ENCODE data around the gene PRSS50. TPM values are rescaled to one million over a fixed set of nuclear protein-coding genes. Genes with fewer than 3 reads are reported as not detected.
"Not testable (repeated sequence)": the region's sequence is repeated elsewhere in the genome, so short reads cannot be mapped to it uniquely, and the experiment has no call there.

PRSS50 gene
- total and polyA plus RNA-seq, 2 donors (not counting 3 experiments of a cell fraction or from before 2014, with no cell fraction given) = not detected

DNA sequence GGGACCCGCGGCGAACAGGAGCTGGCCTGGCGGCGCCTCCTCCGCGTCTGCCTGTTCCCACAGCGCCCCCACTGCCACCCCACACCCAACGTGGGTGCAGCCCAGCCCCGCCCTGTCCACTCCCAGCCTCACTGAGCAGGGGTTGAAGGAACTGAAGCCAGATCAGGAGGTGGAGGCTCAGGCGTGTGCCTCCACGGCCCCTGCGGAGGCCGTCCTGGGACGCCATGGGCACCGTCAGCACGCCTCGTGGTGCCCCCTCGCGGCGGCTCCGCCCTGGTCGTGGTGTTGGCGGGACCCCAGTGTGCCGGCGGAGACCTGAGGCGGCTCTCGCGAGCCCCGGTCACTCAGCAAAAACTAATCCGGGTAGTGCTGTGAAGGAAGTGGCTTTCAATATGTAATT lies 39.0 kb upstream of the PRSS50 start:
- H3K36me3 ChIP-seq (ENCODE audit: control insufficient read depth in 2 of 2, extremely low read depth in 1 of 2, insufficient read depth in 2 of 2, low read length in 2 of 2) = no peaks in the 10 kb centered on the region
- no peak overlapping the region for H3K4me3 ChIP-seq (replicated peaks in 1 of 3; ENCODE audit: insufficient read depth in 1 of 3, low read depth in 1 of 3, low read length in 3 of 3)
- ChIA-PET CTCF (no interaction called here), POLR2A (no interaction called here)
- DNase-seq (ENCODE audit: low read depth, low spot score) (no peak), FAIRE-seq (no peak)
- H3K27me3 ChIP-seq (ENCODE audit: control insufficient read depth in 2 of 2, insufficient read depth in 2 of 2, low read length in 2 of 2) = peaks cover under 1 to 9% of the 10 kb centered on the region in 2 experiments
- H3K27ac ChIP-seq (ENCODE audit: insufficient read depth, low read depth, low read length) = no peak overlapping the region
- H3K4me2 ChIP-seq (ENCODE audit: insufficient read depth, low read length) = no peak overlapping the region
- H4K20me1 ChIP-seq (replicated peaks; ENCODE audit: control insufficient read depth, extremely low read depth, insufficient read depth, low read length) = no peaks in the 10 kb centered on the region
- no peak overlapping the region for H3K9ac ChIP-seq (replicated peaks; ENCODE audit: extremely low read depth, insufficient read depth, low read length)
- H3K9me3 ChIP-seq (replicated peaks; ENCODE audit: control insufficient read depth, insufficient read depth, low read length) = no peaks in the 10 kb centered on the region
- no peaks in the 10 kb centered on the region for H3K9me1 ChIP-seq (replicated peaks; ENCODE audit: control insufficient read depth, extremely low read depth, insufficient read depth, low read length)
- BruUV-seq (replicated peaks) = no TSS peak
- H2AFZ ChIP-seq (ENCODE audit: low read depth, low read length) = no peak overlapping the region
- H3K79me2 ChIP-seq (ENCODE audit: control insufficient read depth, insufficient read depth, low read length) = no peaks in the 10 kb centered on the region
- H3K4me1 ChIP-seq (ENCODE audit: control insufficient read depth, extremely low read depth, insufficient read depth, low read length) = no peaks in the 10 kb centered on the region
- intact Hi-C loops (cut with micrococcal nuclease) (no loop called here), dilution Hi-C loops (cut with MboI; ENCODE audit: extremely low pct_ligation_motif_present, low sequenced_read_pairs) (no loop called here)
- TF ChIP-seq POLR2AphosphoS5 (IDR thresholded peaks at IDR 0.05; ENCODE audit: insufficient read depth, low read depth, low read length) = no peak
- TF ChIP-seq, protein P1, sequence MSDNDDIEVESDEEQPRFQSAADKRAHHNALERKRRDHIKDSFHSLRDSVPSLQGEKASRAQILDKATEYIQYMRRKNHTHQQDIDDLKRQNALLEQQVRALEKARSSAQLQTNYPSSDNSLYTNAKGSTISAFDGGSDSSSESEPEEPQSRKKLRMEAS (IDR thresholded peaks at IDR 0.05; ENCODE audit: insufficient read depth, insufficient read length) = no peak
- TF ChIP-seq GATA2 (IDR thresholded peaks at IDR 0.05; ENCODE audit: insufficient read depth, insufficient read length, low read depth, low read length) = no peak
- TF ChIP-seq, protein P2, sequence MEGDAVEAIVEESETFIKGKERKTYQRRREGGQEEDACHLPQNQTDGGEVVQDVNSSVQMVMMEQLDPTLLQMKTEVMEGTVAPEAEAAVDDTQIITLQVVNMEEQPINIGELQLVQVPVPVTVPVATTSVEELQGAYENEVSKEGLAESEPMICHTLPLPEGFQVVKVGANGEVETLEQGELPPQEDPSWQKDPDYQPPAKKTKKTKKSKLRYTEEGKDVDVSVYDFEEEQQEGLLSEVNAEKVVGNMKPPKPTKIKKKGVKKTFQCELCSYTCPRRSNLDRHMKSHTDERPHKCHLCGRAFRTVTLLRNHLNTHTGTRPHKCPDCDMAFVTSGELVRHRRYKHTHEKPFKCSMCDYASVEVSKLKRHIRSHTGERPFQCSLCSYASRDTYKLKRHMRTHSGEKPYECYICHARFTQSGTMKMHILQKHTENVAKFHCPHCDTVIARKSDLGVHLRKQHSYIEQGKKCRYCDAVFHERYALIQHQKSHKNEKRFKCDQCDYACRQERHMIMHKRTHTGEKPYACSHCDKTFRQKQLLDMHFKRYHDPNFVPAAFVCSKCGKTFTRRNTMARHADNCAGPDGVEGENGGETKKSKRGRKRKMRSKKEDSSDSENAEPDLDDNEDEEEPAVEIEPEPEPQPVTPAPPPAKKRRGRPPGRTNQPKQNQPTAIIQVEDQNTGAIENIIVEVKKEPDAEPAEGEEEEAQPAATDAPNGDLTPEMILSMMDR (IDR thresholded peaks at IDR 0.05; ENCODE audit: extremely low read depth in 1 of 2, insufficient read depth in 1 of 2, low read depth in 1 of 2, low read length in 2 of 2) = no peak
- TF ChIP-seq FOS (IDR thresholded peaks at IDR 0.05; ENCODE audit: borderline replicate concordance, insufficient read depth, low read length) = no peak

DNA sequence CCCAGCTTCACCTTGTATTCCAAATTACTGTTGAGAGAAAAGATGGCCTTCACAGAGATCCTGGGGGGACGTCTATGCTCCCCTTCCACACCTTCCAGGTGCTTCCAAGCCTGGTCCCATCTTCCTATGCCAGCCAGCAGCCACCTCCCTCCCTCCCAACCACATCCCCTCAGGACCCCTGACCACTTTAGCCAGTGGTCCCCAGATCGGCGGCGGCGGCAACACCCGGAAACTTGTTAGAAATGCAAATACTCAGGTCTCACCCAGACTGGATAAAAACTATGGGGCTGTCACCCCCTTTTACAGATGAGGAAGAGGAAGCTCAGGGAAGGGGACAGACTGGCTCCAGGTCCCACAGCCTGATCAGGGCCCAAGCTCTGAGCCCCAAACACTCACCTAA lies 38.0 kb upstream of the PRSS50 start:
- H3K27ac ChIP-seq (ENCODE audit: insufficient read depth, low read depth, low read length) = no peak overlapping the region
- H3K79me2 ChIP-seq (ENCODE audit: control insufficient read depth, insufficient read depth, low read length) = no peaks in the 10 kb centered on the region
- no peak overlapping the region for H2AFZ ChIP-seq (ENCODE audit: low read depth, low read length)
- H3K36me3 ChIP-seq (ENCODE audit: control insufficient read depth in 2 of 2, extremely low read depth in 1 of 2, insufficient read depth in 2 of 2, low read length in 2 of 2) = no peaks in the 10 kb centered on the region
- ChIA-PET CTCF (no interaction called here), POLR2A (no interaction called here)
- BruUV-seq (replicated peaks) = no TSS peak
- no peaks in the 10 kb centered on the region for H3K4me1 ChIP-seq (ENCODE audit: control insufficient read depth, extremely low read depth, insufficient read depth, low read length)
- no peaks in the 10 kb centered on the region for H3K9me3 ChIP-seq (replicated peaks; ENCODE audit: control insufficient read depth, insufficient read depth, low read length)
- no peak overlapping the region for H3K4me2 ChIP-seq (ENCODE audit: insufficient read depth, low read length)
- no peak overlapping the region for H3K9ac ChIP-seq (replicated peaks; ENCODE audit: extremely low read depth, insufficient read depth, low read length)
- H3K9me1 ChIP-seq (replicated peaks; ENCODE audit: control insufficient read depth, extremely low read depth, insufficient read depth, low read length) = no peaks in the 10 kb centered on the region
- FAIRE-seq = no peak
- DNase-seq (ENCODE audit: low read depth, low spot score) = no peak
- TF ChIP-seq POLR2AphosphoS5 (IDR thresholded peaks at IDR 0.05; ENCODE audit: insufficient read depth, low read depth, low read length) (no peak), JUN (IDR thresholded peaks at IDR 0.05; ENCODE audit: borderline replicate concordance, insufficient read depth, insufficient read length, low read depth) (no peak), EZH2 (IDR thresholded peaks at IDR 0.05; ENCODE audit: borderline replicate concordance, low read depth, low read length, severe bottlenecking) (no peak), POLR2A (IDR thresholded peaks at IDR 0.05; ENCODE audit: low read depth, low read length) (no peak)
- no peak overlapping the region for H3K4me3 ChIP-seq (replicated peaks in 1 of 3; ENCODE audit: insufficient read depth in 1 of 3, low read depth in 1 of 3, low read length in 3 of 3)
- intact Hi-C loops (cut with micrococcal nuclease) (no loop called here), dilution Hi-C loops (cut with MboI; ENCODE audit: extremely low pct_ligation_motif_present, low sequenced_read_pairs) (no loop called here)
- peaks cover 5 to 9% of the 10 kb centered on the region in 2 experiments for H3K27me3 ChIP-seq (ENCODE audit: control insufficient read depth in 2 of 2, insufficient read depth in 2 of 2, low read length in 2 of 2)
- H4K20me1 ChIP-seq (replicated peaks; ENCODE audit: control insufficient read depth, extremely low read depth, insufficient read depth, low read length) = no peaks in the 10 kb centered on the region

DNA sequence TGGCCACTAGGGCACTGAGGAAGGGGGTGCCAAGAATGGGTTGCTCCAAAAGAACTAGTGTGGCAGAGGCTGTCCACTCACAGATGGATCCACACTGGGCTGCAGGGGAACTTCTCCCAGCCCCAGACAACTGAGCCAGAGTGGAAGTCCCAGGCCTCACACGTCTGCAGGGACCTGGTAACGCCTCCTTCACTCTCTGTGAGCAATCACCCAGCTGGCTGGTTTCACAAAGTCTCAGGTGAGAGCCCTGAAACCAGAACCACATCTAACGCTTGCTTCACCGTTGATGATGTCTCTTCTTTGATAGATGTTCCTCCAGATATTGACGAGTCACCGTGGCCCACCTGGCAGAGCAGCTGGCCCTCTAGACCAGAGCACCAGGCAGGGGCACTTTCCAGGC lies 35.5 kb upstream of the PRSS50 start:
- H3K4me1 ChIP-seq (ENCODE audit: control insufficient read depth, extremely low read depth, insufficient read depth, low read length); H3K9me3 ChIP-seq (replicated peaks; ENCODE audit: control insufficient read depth, insufficient read depth, low read length); H3K27me3 ChIP-seq (ENCODE audit: control insufficient read depth in 2 of 2, insufficient read depth in 2 of 2, low read length in 2 of 2); intact Hi-C loops (cut with micrococcal nuclease); H3K9ac ChIP-seq (replicated peaks; ENCODE audit: extremely low read depth, insufficient read depth, low read length); FAIRE-seq; DNase-seq (ENCODE audit: low read depth, low spot score); H3K27ac ChIP-seq (ENCODE audit: insufficient read depth, low read depth, low read length); dilution Hi-C loops (cut with MboI; ENCODE audit: extremely low pct_ligation_motif_present, low sequenced_read_pairs); H3K36me3 ChIP-seq (ENCODE audit: control insufficient read depth in 2 of 2, extremely low read depth in 1 of 2, insufficient read depth in 2 of 2, low read length in 2 of 2); H4K20me1 ChIP-seq (replicated peaks; ENCODE audit: control insufficient read depth, extremely low read depth, insufficient read depth, low read length); H3K4me2 ChIP-seq (ENCODE audit: insufficient read depth, low read length); H3K4me3 ChIP-seq (replicated peaks in 1 of 3; ENCODE audit: insufficient read depth in 1 of 3, low read depth in 1 of 3, low read length in 3 of 3); H3K79me2 ChIP-seq (ENCODE audit: control insufficient read depth, insufficient read depth, low read length); BruUV-seq (replicated peaks); H3K9me1 ChIP-seq (replicated peaks; ENCODE audit: control insufficient read depth, extremely low read depth, insufficient read depth, low read length); H2AFZ ChIP-seq (ENCODE audit: low read depth, low read length): not testable (repeated sequence)
- ChIA-PET CTCF (interaction anchor here (1.6 to 3.8 kb wide), 2 partner anchors 57 to 59 kb away, joined by 6 to 17 read pairs; no protein-coding TSS in a partner anchor), POLR2A (interaction anchor here (1.3 kb wide), 1 partner anchor 57 kb away, joined by 3 read pairs; no protein-coding TSS in a partner anchor)

All from endothelial cell of umbilical vein (primary cell).